K562 (cell line): ENCODE measurements around the gene BARHL2. TPM values are rescaled to one million over a fixed set of nuclear protein-coding genes. Genes with fewer than 3 reads are reported as not detected.

ENCODE experiments used
- ATAC-seq: fragments of 200-7000 bp; cut with Tn5 transposase; 3 replicates; pipeline ENCODE4 v1.9.1; 2020; ENCODE audit warnings: moderate library complexity
- BruUV-seq: library from RNA; stranded (reverse); fragments of 400-500 nt; replicated peaks from 2 replicates; lab custom pipeline; 2021; lab: Mats Ljungman, UMichigan
- CTCF ChIA-PET: fragments of 300-600 bp; formaldehyde crosslinking; extraction: SDS; loops from one replicate; lab custom pipeline; 2021; ENCODE audit warnings: low intra/inter-chr PET ratio; lab: Yijun Ruan, JAX
- POLR2A ChIA-PET: fragments of 300-600, 350-650 bp; sonication (Branson Sonifier 250); formaldehyde crosslinking; extraction: SDS; loops from one replicate; lab custom pipeline; 2021; ENCODE audit warnings: antibody characterized with exemption, inconsistent platforms; lab: Yijun Ruan, JAX
- DNase-seq, 4 experiments: peaks; one replicate each; pipeline versions ENCODE4 v3.0.0 to v3.0.0-alpha.2; 2011 to 2018; ENCODE audit warnings: low spot score in 3 of 4, mixed read lengths in 3 of 4; ENCODE audit errors: extremely low read depth in 1 of 4
- FAIRE-seq: peaks from 2 replicates; lab custom pipeline; 2011; peaks lifted over from hg19 to GRCh38; lab: Jason Lieb, UNC
- H2AFZ ChIP-seq: 2 replicates; pipeline ENCODE4 v1.6.0; 2011; ENCODE audit warnings: low read depth, low read length, control low read depth, inconsistent platforms
- H3K27ac ChIP-seq: fragments of 200-600 bp; 3 replicates; pipeline ENCODE4 v1.8.0; 2011; ENCODE audit warnings: low read depth, mild to moderate bottlenecking, control low read depth, inconsistent platforms, low read length, moderate library complexity, mixed read lengths; ENCODE audit errors: extremely low read depth
- H3K27me3 ChIP-seq, 2 experiments: fragments of 300-600 bp in 1 of 2; 2 replicates in 1 of 2; 3 replicates in 1 of 2; pipeline versions ENCODE4 v1.6.0 to v1.8.0; 2011; ENCODE audit warnings: inconsistent platforms in 2 of 2, low read length in 2 of 2, mild to moderate bottlenecking in 1 of 2, mixed read lengths in 1 of 2, moderate library complexity in 1 of 2; ENCODE audit not compliant: control insufficient read depth in 2 of 2, insufficient read depth in 2 of 2
- H3K36me3 ChIP-seq: fragments of 300-600 bp; 3 replicates; pipeline ENCODE4 v1.8.0; 2011; ENCODE audit warnings: mild to moderate bottlenecking, low read length, inconsistent platforms; ENCODE audit not compliant: control insufficient read depth, insufficient read depth
- H3K4me1 ChIP-seq, 2 experiments: fragments of 200-600 bp in 1 of 2; replicated peaks in 1 of 2; 2 replicates in 1 of 2; 3 replicates in 1 of 2; pipeline versions ENCODE4 v1.5.1 to v1.8.0; 2011; ENCODE audit warnings: inconsistent platforms in 2 of 2, low read length in 2 of 2, mild to moderate bottlenecking in 1 of 2, mixed read lengths in 1 of 2, moderate library complexity in 1 of 2; ENCODE audit not compliant: control insufficient read depth in 2 of 2, insufficient read depth in 2 of 2
- H3K4me2 ChIP-seq: 2 replicates; pipeline ENCODE4 v1.6.1; 2011; ENCODE audit warnings: low read length, control low read depth, inconsistent platforms, mixed read lengths; ENCODE audit not compliant: insufficient read depth
- H3K4me3 ChIP-seq: fragments of 200-600 bp; sonication (generic), shearing (Covaris generic); 2 replicates; pipeline ENCODE4 v1.5.1; 2016; ENCODE audit warnings: control low read depth, inconsistent platforms
- H3K79me2 ChIP-seq: fragments of 200-600 bp; 3 replicates; pipeline ENCODE4 v1.8.0; 2011; ENCODE audit warnings: low read length, inconsistent platforms; ENCODE audit not compliant: control insufficient read depth, insufficient read depth
- H3K9ac ChIP-seq, 2 experiments: 2 replicates each; pipeline versions ENCODE4 v1.6.0 to v1.6.1; 2011; ENCODE audit warnings: low read depth in 2 of 2, low read length in 2 of 2, control low read depth in 1 of 2, inconsistent platforms in 1 of 2, mild to moderate bottlenecking in 1 of 2, mixed read lengths in 1 of 2; ENCODE audit not compliant: insufficient read depth in 1 of 2
- H3K9me1 ChIP-seq: one replicate; pipeline ENCODE4 v1.6.0; 2011; ENCODE audit warnings: inconsistent platforms, mild to moderate bottlenecking, low read length, moderate library complexity; ENCODE audit not compliant: control insufficient read depth, insufficient read depth
- H3K9me3 ChIP-seq: replicated peaks from 2 replicates; pipeline ENCODE4 v1.5.1; 2011; ENCODE audit warnings: low read depth, low read length, inconsistent platforms; ENCODE audit not compliant: control insufficient read depth, insufficient read depth
- H4K20me1 ChIP-seq: replicated peaks from 2 replicates; pipeline ENCODE4 v1.6.1; 2011; ENCODE audit warnings: low read length, inconsistent platforms, mixed read lengths; ENCODE audit not compliant: control insufficient read depth, insufficient read depth
- ASH1L ChIP-seq: fragments of 450-650 bp; IDR thresholded peaks from 2 replicates; pipeline ENCODE4 v1.6.1; 2018; ENCODE audit warnings: borderline replicate concordance, mild to moderate bottlenecking, low read depth; ENCODE audit not compliant: partially characterized antibody
- FOXK2 ChIP-seq, 2 experiments: fragments of 450-650 bp; IDR thresholded peaks in 1 of 2; conservative IDR thresholded peaks in 1 of 2; 2 replicates each; pipeline ENCODE4 v1.6.1; 2016; ENCODE audit warnings: low read depth in 2 of 2, mild to moderate bottlenecking in 1 of 2
- HMG20A ChIP-seq: fragments of 450-650 bp; formaldehyde crosslinking; conservative IDR thresholded peaks from 2 replicates; pipeline ENCODE4 v1.4.0; 2020; ENCODE audit warnings: mild to moderate bottlenecking, mixed read lengths
- HNRNPL ChIP-seq: fragments of 200-400 bp; formaldehyde crosslinking; IDR thresholded peaks from 2 replicates; pipeline ENCODE4 v1.6.1; 2017; ENCODE audit warnings: low read depth, mild to moderate bottlenecking, low read length
- KDM5B ChIP-seq: fragments of 200-600 bp; sonication (generic); IDR thresholded peaks from 2 replicates; pipeline ENCODE4 v1.6.1; 2012; ENCODE audit warnings: low read depth, mild to moderate bottlenecking, moderate library complexity, low read length, control low read depth, inconsistent platforms; ENCODE audit not compliant: insufficient replicate concordance
- MTA3 ChIP-seq: fragments of 450-650 bp; formaldehyde crosslinking; IDR thresholded peaks from 2 replicates; pipeline ENCODE4 v1.6.1; 2017; ENCODE audit warnings: mild to moderate bottlenecking, borderline replicate concordance
- NR1H2 ChIP-seq: sonication (generic); formaldehyde crosslinking; IDR thresholded peaks from 2 replicates; pipeline ENCODE4 v1.4.0; 2020; ENCODE audit warnings: mild to moderate bottlenecking, missing genetic modification reagents
- NR2F6 ChIP-seq: fragments of 450-650 bp; formaldehyde crosslinking; IDR thresholded peaks from 2 replicates; pipeline ENCODE4 v1.4.0; 2020; ENCODE audit warnings: mild to moderate bottlenecking
- SIRT6 ChIP-seq: IDR thresholded peaks from one replicate; pipeline ENCODE4 v1.6.1; 2012; ENCODE audit warnings: low read depth, mild to moderate bottlenecking, control low read depth, inconsistent platforms, low read length, moderate library complexity
- STAG1 ChIP-seq: sonication (generic); formaldehyde crosslinking; IDR thresholded peaks from 2 replicates; pipeline ENCODE4 v1.5.0; 2020; ENCODE audit warnings: missing genetic modification reagents, borderline replicate concordance
- STAT5A ChIP-seq: IDR thresholded peaks from 2 replicates; pipeline ENCODE4 v1.6.1; 2012; ENCODE audit warnings: low read length, inconsistent platforms, borderline replicate concordance
- U2AF1 ChIP-seq: fragments of 200-400 bp; formaldehyde crosslinking; optimal IDR thresholded peaks from 2 replicates; pipeline ENCODE3; 2017; ENCODE audit warnings: mild to moderate bottlenecking, low read depth, low read length, moderate library complexity
- ZNF280A ChIP-seq: fragments of 450-650 bp; IDR thresholded peaks from 2 replicates; pipeline ENCODE4 v1.6.1; 2018; ENCODE audit warnings: mild to moderate bottlenecking, low read depth; ENCODE audit not compliant: partially characterized antibody
- ZNF311 ChIP-seq: fragments of 250-450 bp; sonication (Bioruptor Pico); IDR thresholded peaks from 2 replicates; pipeline ENCODE4 v1.4.0; 2020; ENCODE audit warnings: mild to moderate bottlenecking, moderate library complexity
- ZNF639 ChIP-seq, 2 experiments: fragments of 200-800 bp in 1 of 2; sonication (Bioruptor generic) in 1 of 2; sonication (generic) in 1 of 2; formaldehyde crosslinking in 1 of 2; IDR thresholded peaks in 1 of 2; conservative IDR thresholded peaks in 1 of 2; 2 replicates each; pipeline versions ENCODE4 v1.5.0 to v1.6.1; 2016 to 2020; ENCODE audit warnings: missing compliant biosample characterization in 1 of 2, missing genetic modification characterization in 1 of 2, missing genetic modification reagents in 1 of 2
- ZNF699 ChIP-seq: fragments of 250-450 bp; sonication (Bioruptor Pico); IDR thresholded peaks from 2 replicates; pipeline ENCODE4 v1.8.0; 2021; ENCODE audit warnings: mild to moderate bottlenecking, moderate library complexity; ENCODE audit not compliant: insufficient replicate concordance
- ZNF79 ChIP-seq: fragments of 250-450 bp; sonication (Bioruptor Pico); IDR thresholded peaks from 2 replicates; pipeline ENCODE4 v1.4.0; 2020; ENCODE audit warnings: low read depth, mild to moderate bottlenecking, moderate library complexity
- WGBS: fragments of 100-300 bp; shearing (Covaris generic); methylation state at CpG from one replicate; pipeline ENCODE4 v1.1.6; 2016; ENCODE audit warnings: low coverage, mixed read lengths; ENCODE audit not compliant: insufficient coverage; ENCODE audit errors: missing lambda C conversion rate; 5-methylcytosine and 5-hydroxymethylcytosine counted together
- in situ Hi-C: fragments of 300-500 bp; cut with MboI; formaldehyde crosslinking; loops from 4 replicates; pipeline ENCODE4 v1.15.0; 2018; ENCODE audit warnings: inconsistent platforms, mixed read lengths
- intact Hi-C: fragments of 100-400 bp; cut with micrococcal nuclease; formaldehyde crosslinking; loops from 2 replicates; pipeline ENCODE4 v1.14.2; 2022
- polyA plus RNA-seq, 8 experiments: library from polyadenylated mRNA; depleted of rRNA in 4 of 8; stranded (reverse) in 5 of 8; unstranded in 3 of 8; fragments of >200 nt; fragmentation: Nextera tagmentation in 2 of 8; fragmentation: Illumina TruSeq in 1 of 8; extraction: Ambion mirVana in 2 of 8; extraction: Trizol in 1 of 8; gene quantifications; 2 replicates each; pipeline versions ENCODE4 v1.2.1 to v1.2.3, GENCODE V29; 2011 to 2014; ENCODE audit warnings: inconsistent platforms in 1 of 8, missing spikeins in 1 of 8
- total RNA-seq, 7 experiments: library from RNA; depleted of rRNA in 6 of 7; stranded (reverse); fragments of >200 nt in 6 of 7; fragmentation: Illumina TruSeq in 2 of 7; extraction: Trizol in 2 of 7; gene quantifications; 2 replicates each; pipeline versions ENCODE4 v1.2.1 to v1.2.3, GENCODE V29; 2011 to 2021; ENCODE audit warnings: low replicate concordance in 1 of 7
- TF ChIP-seq, protein P1 (sequence below): fragments of 250-450 bp; sonication (Bioruptor Pico); IDR thresholded peaks from 2 replicates; pipeline ENCODE4 v1.4.0; 2020; ENCODE audit warnings: mild to moderate bottlenecking, moderate library complexity

BARHL2 gene
- total and polyA plus RNA-seq, 9 of the 15 experiments (the other 6 are each of a cell fraction or from before 2014, with no cell fraction given), result 0.06 to 0.11 (median 0.09) TPM; not detected in 6

GRCh38 chr1:90727917-90728501 lies 10.9 kb upstream of the BARHL2 start:
- no TSS peak for BruUV-seq
- ChIA-PET POLR2A (interaction anchor here (0.9 kb wide), 1 partner anchor 510 kb away, joined by 3 read pairs; no protein-coding TSS in a partner anchor), CTCF (no interaction called here)
- no peak for DNase-seq
- H3K4me1 ChIP-seq, result peaks cover 6 to 17% of the 10 kb centered on the region in 2 experiments; a peak in 4 of 5 replicates
- no peak for ATAC-seq
- H4K20me1 ChIP-seq, result no peaks in the 10 kb centered on the region
- H3K27ac ChIP-seq, result no peak overlapping the region
- H3K4me2 ChIP-seq, result no peak overlapping the region
- no peak for FAIRE-seq
- H3K36me3 ChIP-seq, result no peaks in the 10 kb centered on the region
- 36% methylated on average over 5 of the region's 5 CpGs for WGBS
- no peaks in the 10 kb centered on the region for H3K9me1 ChIP-seq
- peaks cover 0 to 2% of the 10 kb centered on the region in 2 experiments; a peak in 2 of 5 replicates for H3K27me3 ChIP-seq
- H3K79me2 ChIP-seq, result no peaks in the 10 kb centered on the region
- no peak overlapping the region for H2AFZ ChIP-seq
- in situ Hi-C loops (loop anchor here (10.0 kb wide), 2 partner anchors 237 to 437 kb away; no protein-coding TSS in a partner anchor), intact Hi-C loops (no loop called here)
- H3K9ac ChIP-seq, result no peak overlapping the region
- H3K9me3 ChIP-seq, result no peaks in the 10 kb centered on the region
- no peak overlapping the region for H3K4me3 ChIP-seq
- no peak for TF ChIP-seq SIRT6
- TF ChIP-seq ZNF311 (CRISPR knock-in tag), result no peak
- TF ChIP-seq HMG20A (CRISPR knock-in tag), result no peak
- TF ChIP-seq ZNF639 (CRISPR knock-in tag; conservative IDR thresholded peaks at IDR 0.05 in 1 of 2, IDR thresholded peaks at IDR 0.05 in 1 of 2), result no peak
- no peak for TF ChIP-seq STAT5A
- TF ChIP-seq KDM5B, result no peak
- no peak for TF ChIP-seq U2AF1
- TF ChIP-seq ASH1L, result no peak
- no peak for TF ChIP-seq HNRNPL
- TF ChIP-seq STAG1, result no peak
- no peak for TF ChIP-seq MTA3
- TF ChIP-seq ZNF79, result no peak
- TF ChIP-seq NR1H2 (CRISPR knock-in tag), result no peak
- no peak for TF ChIP-seq FOXK2 (conservative IDR thresholded peaks at IDR 0.05 in 1 of 2, IDR thresholded peaks at IDR 0.05 in 1 of 2; ENCODE audit: low read depth in 2 of 2)
- TF ChIP-seq NR2F6 (CRISPR knock-in tag), result no peak
- TF ChIP-seq ZNF280A, result no peak
- TF ChIP-seq, protein P1, sequence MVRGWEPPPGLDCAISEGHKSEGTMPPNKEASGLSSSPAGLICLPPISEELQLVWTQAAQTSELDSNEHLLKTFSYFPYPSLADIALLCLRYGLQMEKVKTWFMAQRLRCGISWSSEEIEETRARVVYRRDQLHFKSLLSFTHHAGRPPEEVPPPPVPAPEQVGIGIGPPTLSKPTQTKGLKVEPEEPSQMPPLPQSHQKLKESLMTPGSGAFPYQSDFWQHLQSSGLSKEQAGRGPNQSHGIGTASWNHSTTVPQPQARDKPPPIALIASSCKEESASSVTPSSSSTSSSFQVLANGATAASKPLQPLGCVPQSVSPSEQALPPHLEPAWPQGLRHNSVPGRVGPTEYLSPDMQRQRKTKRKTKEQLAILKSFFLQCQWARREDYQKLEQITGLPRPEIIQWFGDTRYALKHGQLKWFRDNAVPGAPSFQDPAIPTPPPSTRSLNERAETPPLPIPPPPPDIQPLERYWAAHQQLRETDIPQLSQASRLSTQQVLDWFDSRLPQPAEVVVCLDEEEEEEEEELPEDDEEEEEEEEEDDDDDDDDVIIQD, result no peak
- TF ChIP-seq ZNF699 (CRISPR knock-in tag), result no peak
